T-helper 22 cell (primary cell): ENCODE measurements around the gene STMND1.
"Not testable (repeated sequence)": the region's sequence is repeated elsewhere in the genome, so short reads cannot be mapped to it uniquely, and the experiment has no call there.

Experiments used
- DNase-seq: peaks from one replicate; pipeline ENCODE4 v3.0.0-alpha.2; 2020; ENCODE audit warnings: low read depth

Gene STMND1

DNA sequence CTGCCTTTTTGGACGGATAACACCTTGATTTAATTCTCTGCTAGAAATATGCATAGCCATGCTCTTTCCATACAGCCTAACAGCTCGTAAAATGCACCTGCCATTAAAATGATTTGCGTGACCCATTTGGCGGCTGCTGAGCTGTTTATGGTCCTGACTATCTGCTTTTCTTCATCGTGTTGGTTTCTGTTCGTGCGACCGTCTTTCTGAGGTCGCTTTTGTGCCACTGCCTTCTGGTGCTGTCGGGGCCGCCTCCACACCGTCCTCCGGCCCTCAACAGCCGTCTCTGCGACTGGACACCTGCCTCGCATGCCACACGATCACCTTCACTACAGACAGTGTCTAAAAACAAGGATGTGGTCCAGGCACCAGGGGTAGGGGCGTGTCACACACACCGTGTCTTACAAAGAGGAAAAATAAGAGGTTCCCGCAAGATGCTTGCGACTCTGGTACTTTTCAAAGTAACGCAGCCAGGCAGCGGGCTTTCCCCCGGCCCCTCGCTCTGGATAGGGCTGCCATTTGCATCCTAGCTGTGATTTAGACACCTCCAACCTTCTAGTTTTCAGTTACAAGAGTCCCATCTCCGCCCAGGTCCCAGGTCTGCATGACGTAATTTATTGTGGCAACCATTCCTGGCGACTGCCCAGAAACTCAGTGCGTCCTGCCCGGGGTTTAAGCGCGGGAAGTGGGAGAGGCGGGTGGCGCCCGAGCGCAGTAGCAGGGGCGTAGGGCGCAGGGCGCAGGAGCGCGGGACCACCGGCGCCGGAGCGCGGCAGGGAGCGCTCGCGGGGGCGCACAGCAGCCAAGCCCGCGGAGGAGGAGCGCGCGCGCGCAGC is at the start of gene STMND1:
STMND1 (plus strand) TSS at position 629 of the 836 bp plus-strand sequence. CDS start 208 bp downstream, outside the sequence.
- DNase-seq, result no peak

DNA sequence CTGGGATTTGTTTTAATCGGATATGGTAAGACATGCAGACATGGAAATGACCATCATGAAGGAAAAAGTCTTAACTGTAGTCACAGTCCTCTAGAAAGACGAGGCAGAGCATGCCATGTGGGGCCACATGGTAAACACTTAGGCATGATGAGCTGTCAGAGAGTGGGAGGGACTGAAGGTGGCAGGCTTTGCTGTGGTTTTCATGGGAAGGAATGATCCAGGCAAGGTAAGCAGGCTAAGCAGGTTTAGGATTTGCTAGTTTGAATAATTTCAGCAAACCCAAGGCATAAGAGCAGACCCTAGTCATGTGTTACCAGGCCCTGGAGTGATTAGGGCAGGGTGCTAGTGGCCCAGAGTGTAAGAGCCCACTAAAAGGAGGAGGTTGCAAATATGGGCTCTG is 47.2 kb upstream of the STMND1 start:
- no peak for DNase-seq

DNA sequence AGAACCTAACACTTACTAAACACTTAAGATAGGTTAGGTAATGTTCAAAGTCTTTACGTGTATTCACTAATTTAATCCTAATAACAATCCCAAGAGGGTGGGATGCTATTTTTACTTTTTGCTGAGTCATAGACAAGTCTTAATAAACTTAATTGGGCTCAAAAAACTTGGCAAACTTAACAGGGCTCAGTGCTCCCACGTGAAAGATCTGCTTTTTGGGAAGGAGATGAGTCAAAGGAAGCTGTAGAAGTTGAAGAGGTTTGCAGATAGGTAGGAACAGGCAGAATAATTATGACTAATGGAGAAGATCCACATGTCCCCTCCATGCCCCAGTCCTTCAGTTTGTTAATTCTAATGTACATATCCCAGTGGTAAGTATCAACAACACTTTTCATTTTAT is 44.5 kb upstream of the STMND1 start:
- no peak for DNase-seq

DNA sequence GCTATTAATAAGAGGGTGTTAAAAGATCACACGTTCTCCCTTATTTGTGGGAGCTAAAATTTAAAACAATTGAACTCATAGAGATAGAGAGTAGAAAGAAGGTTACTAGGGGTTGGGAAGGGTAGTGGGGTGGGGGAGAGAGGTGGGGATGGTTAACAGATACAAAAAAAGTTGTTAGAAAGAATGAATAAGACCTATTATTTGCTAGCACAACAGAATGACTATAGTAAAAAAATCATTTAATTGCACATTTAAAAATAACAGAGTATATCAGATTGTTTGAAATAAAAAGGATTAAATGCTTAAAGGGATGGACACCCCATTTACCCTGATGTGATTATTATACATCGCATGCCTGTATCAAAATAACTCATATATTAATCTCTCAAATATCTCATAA is 43.3 kb upstream of the STMND1 start:
- DNase-seq, result no peak

DNA sequence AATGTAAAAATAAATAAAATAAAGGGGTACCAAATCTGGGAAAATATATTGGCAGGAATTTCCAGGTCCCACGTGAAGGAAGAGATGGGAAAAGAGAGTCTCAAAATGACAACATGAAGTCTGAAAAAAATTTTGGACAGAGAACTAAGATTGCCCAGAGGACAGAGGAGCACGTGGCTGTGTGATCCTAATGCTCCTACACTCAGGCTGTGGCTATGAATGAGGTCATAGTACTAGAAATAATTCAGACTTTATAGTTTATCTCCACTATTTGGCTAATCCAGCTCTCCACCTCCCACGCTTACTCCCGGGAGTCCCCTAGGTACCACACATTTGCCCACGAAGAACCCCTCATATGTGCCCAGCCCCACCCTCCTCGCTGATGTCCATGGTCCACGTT is 42.8 kb upstream of the STMND1 start:
- DNase-seq, result no peak

DNA sequence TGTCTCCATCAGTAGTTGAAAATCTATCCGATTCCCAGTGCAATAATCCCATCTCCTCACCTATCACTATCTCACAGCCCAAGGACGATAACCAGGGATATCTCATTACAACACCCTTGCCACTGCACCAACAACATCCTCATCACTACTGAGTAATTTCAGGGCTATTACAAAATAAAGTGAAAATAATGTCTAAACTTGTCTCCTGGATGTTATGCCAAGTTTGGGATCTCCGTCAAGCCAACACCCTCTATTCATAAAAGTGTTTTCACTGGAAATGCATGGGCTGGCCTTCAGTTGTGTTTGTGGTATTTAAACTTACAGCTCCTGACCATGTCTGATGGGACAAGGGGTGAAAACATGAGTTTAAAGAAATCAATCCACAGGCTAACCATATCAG is 42.0 kb upstream of the STMND1 start:
- DNase-seq, result no peak

DNA sequence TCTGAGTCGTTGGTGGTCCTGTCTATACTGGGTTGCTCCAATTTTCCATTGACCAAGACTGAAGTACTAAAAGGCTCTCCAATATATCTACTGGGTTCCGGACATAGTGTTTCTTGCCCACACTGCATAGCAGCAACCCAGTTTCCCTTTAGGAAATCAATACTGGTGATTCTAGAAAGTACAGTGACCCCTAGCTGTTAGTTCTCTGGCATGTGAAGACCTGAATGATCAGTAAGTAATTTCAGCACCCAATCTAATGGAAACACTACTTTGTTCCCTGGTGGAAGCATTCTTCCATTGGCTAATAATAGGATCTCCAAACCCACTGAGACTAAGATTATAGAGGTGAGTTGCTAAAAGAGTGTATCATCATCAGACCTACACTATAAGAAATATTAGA is 40.8 kb upstream of the STMND1 start:
- no peak for DNase-seq

DNA sequence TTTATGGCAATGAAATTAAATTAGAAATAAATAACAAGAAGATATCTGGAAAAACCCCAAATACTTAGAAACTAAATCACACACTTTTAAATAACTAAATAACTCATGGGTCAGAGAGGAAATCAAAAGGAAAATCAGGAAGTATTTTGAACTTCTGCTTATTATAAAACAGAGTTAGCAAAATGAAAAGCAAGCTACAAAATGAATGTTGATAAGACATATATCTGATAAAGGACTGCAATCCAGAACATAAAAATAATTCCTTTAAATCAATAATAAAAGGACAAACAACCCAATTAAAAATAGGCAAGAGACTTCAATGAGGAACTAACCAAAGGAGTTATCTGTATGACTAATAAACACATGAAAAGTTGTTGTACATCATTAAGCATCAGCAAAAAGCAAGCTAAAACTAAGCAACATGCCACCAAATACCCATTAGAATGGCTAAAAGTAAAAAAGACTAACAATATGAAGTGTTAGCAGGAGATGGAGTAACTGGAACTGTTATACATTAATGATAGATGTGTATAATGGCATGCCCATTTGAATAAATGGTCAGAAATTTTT is 38.9 kb upstream of the STMND1 start:
- DNase-seq, result no peak

DNA sequence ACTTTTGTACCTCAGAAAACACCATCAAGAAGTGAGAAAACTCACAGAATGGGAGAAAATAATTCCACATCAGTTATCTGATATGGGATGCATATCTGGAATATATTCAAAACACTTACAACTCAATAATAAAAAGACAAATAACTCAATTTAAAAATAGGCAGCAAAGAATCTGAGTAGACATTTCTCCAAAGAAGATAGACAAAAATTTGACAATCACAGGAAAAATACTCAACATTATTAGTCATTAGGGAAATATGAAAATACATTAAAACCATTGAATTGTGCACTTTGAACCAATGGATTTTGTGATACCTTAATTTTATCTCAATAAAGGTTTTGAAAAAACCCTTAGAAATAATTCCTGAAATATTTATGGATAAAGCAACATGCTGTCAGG is 36.9 kb upstream of the STMND1 start:
- no peak for DNase-seq

DNA sequence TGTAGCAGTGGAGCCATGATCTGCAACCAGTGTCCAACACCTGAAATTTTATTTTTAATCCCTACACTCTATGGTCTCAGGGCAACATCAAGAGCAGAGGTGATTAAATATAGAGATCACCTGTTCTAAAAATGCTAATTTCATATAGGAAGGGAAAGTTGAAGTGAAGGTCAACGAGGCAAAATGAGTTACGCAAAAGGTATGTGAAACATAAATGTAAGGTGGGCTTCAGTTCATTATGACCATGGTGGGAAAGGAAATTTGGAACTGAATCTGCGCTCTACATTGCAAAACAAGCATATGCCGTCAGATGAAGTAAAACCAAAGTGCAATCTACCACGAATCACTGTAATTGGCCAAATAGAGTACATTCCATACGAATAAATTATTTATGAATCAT is 35.2 kb upstream of the STMND1 start:
- DNase-seq, result no peak

DNA sequence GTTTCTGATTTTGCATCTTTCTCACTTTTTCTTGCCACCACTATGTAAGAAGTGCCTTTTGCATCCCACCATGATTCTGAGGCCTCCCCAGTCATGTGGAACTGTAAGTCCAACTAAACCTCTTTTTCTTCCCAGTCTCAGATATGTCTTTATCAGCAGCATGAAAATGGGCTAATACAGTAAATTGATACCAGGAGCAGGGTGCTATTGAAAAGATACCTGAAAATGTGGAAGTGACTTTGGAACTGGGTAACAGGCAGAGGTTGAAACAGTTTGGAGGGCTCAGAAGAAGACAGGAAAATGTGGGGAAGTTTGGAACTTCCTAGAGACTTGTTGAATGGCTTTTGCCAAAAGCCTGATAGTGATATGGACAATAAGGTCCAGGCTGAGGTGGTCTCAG is 32.9 kb upstream of the STMND1 start:
- DNase-seq, result not testable (repeated sequence)

DNA sequence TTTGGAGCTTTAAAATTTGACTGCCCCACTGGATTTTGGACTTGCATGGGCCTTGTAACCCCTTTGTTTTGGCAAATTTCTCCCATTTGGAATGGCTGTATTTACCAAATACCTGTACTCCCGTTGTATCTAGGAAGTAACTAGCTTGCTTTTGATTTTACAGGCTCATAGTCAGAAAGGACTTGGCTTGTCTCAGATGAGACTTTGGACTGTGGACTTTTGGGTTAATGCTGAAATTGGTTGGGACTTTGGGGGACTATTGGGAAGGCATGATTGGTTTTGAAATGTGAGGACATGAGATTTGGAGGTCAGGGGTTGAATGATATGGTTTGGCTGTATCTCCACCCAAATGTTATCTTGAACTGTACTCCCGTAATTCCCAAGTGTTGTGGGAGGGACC is 31.4 kb upstream of the STMND1 start:
- DNase-seq, result not testable (repeated sequence)

DNA sequence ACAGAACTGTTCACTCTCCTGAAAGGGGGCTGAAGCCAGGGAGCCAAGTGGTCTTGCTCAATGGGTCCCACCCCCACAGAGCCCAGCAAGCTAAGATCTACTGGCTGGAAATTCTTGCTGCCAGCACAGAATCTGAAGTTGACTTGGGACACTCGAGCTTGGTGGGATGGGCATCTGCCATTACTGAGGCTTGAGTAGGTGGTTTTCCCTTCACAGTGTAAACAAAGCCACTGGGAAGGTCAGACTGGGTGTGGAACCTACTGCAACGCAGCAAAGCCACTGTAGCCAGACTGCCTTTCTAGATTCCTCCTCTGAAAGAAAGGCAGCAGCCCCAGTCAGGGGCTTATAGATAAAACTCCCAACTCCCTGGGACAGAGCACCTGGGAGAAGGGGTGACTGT is 28.3 kb upstream of the STMND1 start:
- DNase-seq, result not testable (repeated sequence)

DNA sequence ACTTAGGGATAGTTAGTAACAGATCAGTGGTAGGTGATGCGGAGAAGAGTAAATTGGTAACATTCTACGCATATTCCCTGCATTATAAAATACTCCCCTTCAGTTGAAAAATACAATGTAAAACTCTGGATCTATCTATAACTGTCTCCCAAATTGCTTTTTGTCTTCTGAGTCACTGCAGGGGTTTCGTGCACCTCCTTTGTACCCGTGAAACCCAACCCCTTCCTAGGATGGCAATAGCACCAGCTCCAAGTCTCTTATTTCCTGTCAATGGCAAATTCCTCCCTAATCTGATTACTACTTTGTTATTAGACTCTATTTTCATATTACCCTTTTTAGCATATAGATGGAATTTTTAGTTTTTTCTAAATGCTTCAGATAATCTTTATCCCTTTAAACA is 20.6 kb upstream of the STMND1 start:
- no peak for DNase-seq

DNA sequence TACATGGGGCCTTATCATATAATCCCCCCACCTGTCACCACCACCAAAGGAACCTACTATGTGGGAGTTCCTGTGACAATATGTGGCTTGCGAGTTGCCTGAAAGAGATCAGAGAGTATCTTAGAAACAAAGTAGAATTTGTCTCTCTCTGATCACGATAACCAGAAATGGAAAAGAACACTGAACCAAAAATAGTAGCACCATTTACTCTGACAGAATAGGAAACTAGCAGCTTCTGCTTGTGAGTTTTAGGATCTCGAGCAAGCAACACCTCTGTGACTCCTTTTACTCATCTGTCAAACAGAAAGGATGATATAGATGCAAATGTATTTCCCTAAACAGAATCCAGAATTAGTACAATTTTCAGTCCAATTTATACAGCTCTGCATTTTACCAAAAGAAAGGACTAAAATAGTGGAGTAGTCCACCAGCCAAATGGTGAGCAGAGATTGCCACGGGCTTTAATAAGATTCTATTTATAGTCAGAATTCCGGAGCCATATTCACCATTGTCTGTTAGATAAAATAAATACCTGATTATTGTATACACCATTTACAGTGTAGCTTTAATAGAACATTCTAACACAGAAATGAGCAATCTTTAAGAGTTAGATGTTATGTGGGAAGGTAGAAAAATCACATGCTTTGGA is 19.9 kb upstream of the STMND1 start:
- DNase-seq, result no peak

DNA sequence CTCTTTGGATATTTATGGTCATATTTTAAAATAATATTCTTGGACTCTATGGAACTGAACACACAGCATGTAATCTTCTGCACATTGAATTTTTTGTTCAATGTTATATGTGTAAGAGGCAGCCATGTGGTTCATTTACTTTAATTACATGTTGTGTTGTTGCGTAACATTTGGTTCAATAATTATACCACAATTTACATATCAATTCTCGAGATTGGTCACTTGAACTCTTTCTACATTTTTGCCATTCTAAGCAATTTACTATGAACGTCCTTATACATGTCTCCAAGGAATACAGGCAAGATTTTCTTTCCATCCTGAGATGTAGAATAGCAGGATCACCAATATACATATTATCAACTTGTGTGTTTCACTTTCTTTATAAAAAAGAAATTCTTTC is 18.5 kb upstream of the STMND1 start:
- no peak for DNase-seq

DNA sequence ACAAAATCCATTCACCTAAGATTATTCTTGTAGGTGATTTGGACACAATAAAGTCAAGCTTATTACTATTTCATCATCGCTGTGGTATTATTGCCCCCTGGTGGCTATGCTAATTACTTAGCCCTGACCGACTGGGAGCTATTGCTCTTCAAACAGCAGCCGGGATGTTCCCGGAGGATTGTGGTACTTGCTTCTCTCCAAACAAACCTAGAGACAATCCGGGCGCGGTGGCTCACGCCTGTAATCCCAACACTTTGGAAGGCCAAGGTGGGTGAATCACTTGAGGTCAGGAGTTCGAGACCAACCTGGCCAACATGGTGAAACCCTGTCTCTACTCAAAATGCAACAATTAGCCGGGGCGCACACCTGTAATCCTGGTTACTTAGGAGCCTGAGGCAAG is 15.4 kb upstream of the STMND1 start:
- DNase-seq, result no peak

DNA sequence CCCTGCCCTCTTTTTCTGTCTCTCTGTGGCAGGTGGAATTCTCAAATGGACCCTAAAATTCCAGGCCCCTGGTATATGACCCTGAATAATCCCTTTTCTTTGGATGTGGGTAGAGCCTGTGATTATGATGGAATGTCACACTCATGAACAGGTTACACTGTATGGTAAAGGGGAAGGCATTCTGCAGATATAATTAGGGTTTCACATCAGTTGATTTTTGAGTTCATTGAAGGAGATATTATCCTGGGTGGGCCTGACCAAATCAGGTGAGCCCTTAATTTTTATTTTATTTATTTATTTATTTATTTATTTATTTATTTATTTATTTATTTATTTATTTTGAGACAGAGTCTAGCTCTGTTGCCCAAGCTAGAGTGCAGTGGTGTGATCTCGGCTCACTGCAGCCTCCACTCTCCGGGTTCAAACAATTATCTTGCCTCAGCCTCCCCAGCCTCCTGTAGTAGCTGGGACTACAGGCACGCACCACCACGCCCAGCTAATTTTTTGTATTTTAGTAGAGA is 13.7 kb upstream of the STMND1 start:
- no peak for DNase-seq

DNA sequence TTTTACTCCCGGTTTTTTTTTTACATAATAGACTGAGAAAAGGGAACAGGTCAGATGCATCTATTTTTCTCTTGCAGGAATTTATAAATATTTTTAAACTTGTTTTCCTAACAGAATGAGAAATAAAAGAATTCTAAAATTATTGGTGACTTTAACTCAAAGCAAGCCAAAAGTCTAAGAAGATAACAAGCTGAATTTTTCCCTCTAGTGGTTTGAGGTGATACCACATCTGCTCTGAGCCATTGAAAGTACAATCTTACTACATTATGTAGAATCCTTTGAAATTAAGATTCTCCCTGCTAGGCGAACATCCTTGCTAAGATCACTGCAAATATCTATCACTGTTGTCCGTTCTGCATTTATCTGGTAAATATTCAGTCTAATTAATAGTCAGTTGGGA is 10.7 kb upstream of the STMND1 start:
- DNase-seq, result no peak

DNA sequence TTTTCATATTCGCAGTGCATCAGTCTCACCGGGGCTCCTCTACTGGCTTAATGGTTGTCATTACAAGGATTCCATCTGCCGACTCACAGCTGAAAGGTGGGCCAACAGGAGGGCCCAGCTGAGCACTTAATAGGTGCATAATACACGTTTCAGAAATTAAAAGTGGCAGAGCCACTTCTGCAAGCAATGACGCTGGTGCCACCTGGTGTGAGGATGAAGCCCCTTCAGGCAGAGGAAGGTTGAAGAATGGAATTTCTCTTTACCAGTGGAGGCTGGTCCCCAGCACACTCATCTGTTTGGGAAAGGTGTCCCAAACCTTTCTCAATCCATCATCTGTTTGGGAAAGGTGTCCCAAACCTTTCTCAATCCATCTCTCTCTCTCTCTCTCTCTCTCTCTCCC is 8.2 kb upstream of the STMND1 start:
- no peak for DNase-seq

DNA sequence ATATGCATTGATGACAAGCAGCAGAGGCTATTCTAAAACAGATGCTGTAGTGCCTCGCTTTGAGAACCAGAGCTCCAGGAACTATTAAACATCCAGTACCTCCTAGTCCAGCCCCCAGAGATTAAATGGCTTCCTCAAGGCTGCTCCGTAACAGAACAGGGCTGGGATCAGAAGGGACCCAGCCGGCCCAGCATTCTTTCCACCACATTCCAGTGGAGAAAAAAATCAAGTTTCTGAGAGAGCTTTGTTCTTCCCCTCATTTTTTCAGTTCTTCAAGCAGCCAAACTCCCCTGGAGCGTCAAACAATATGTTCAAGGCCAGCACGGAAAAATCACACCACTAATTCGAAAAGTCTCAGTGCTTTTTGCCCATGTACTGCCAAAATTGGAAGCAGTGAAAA is 5.8 kb upstream of the STMND1 start:
- no peak for DNase-seq

DNA sequence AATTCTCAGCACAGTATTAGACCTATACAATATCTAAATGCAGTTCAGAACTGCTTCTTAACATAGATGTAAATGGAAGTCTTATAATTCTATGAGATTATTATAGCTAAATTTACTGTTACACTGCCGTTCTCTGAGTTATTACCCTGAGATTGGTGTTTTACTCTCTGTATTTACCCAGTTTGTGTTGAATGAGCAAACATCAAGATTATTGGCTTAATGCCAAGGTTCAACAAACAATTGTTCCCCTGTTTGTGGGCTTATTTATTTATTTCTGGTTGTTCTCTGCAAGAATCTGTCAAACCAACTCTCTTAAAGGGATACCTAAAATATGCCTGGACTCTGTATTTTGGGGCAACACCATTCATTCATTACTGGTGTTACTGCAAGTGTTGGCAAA is 5.2 kb upstream of the STMND1 start:
- DNase-seq, result no peak

DNA sequence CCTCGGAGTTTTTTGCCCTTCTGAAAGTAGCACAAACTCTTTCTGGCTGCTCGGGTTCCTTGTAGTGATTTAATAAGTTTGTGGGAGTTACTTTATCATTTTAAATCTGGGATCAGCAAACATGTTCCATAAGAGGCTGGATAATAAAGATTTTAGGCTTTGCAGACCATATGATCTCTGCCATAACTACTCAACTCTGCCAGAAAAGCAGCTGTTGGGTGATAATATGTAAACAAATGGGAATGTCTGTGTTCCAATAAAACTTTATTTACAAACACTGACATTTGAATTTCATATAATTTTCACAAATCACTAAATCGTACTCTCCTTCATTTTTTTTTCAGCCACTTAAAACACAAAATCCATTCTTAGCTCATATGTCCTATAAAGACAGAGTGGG is 3.9 kb upstream of the STMND1 start:
- DNase-seq, result no peak
